ENCODE results near the gene DIP2C.

The DIP2C gene

GRCh38 chr10:589961-590680 is 99.3 kb downstream of the DIP2C start:
- Histone ChIP-seq H3K9ac (ENCODE audit: low read depth, low read length) (no peak overlapping the region), H4K20me1 (ENCODE audit: insufficient read depth, low read length) (no peaks in the 10 kb centered on the region), H2AFZ (ENCODE audit: low read depth, low read length) (no peak overlapping the region), H3K27me3 (ENCODE audit: insufficient read depth, low read length, poor library complexity) (peaks cover 13% of the 10 kb centered on the region), H3K4me3 (ENCODE audit: low read depth in 1 of 2, low read length in 2 of 2) (no peak overlapping the region), H3K4me2 (ENCODE audit: insufficient read depth, low read length) (no peak overlapping the region), H3K4me1 (ENCODE audit: insufficient read depth, low read length) (no peaks in the 10 kb centered on the region), H3K79me2 (ENCODE audit: insufficient read depth, low read length) (no peaks in the 10 kb centered on the region), H3K9me3 (ENCODE audit: insufficient read depth, low read length, severe bottlenecking) (no peaks in the 10 kb centered on the region), H3K27ac (ENCODE audit: low read length) (no peak overlapping the region), H3K36me3 (ENCODE audit: insufficient read depth, low read length) (no peaks in the 10 kb centered on the region)
- no peak for TF ChIP-seq CTCF (IDR thresholded peaks at IDR 0.05; ENCODE audit: borderline replicate concordance, extremely low read depth, low read length, poor library complexity, severe bottlenecking)
- no peak for TF ChIP-seq EZH2 (IDR thresholded peaks at IDR 0.05; ENCODE audit: borderline replicate concordance, low read depth, low read length, severe bottlenecking)
- ATAC-seq (ENCODE audit: insufficient read depth, low read depth) (no peak), DNase-seq (no peak)

GRCh38 chr10:588246-589165 is 101.0 kb downstream of the DIP2C start:
- H3K4me1 ChIP-seq (ENCODE audit: insufficient read depth, low read length) = no peaks in the 10 kb centered on the region
- TF ChIP-seq CTCF (IDR thresholded peaks at IDR 0.05; ENCODE audit: borderline replicate concordance, extremely low read depth, low read length, poor library complexity, severe bottlenecking) (no peak), EZH2 (IDR thresholded peaks at IDR 0.05; ENCODE audit: borderline replicate concordance, low read depth, low read length, severe bottlenecking) (no peak)
- no peak overlapping the region for H3K9ac ChIP-seq (ENCODE audit: low read depth, low read length)
- DNase-seq (no peak), ATAC-seq (ENCODE audit: insufficient read depth, low read depth) (no peak)
- no peak overlapping the region for H3K4me3 ChIP-seq (ENCODE audit: low read depth in 1 of 2, low read length in 2 of 2)
- no peak overlapping the region for H2AFZ ChIP-seq (ENCODE audit: low read depth, low read length)
- no peaks in the 10 kb centered on the region for H3K9me3 ChIP-seq (ENCODE audit: insufficient read depth, low read length, severe bottlenecking)
- no peak overlapping the region for H3K4me2 ChIP-seq (ENCODE audit: insufficient read depth, low read length)
- peaks cover 13% of the 10 kb centered on the region for H3K27me3 ChIP-seq (ENCODE audit: insufficient read depth, low read length, poor library complexity)
- no peaks in the 10 kb centered on the region for H3K79me2 ChIP-seq (ENCODE audit: insufficient read depth, low read length)
- H3K36me3 ChIP-seq (ENCODE audit: insufficient read depth, low read length) = no peaks in the 10 kb centered on the region
- no peaks in the 10 kb centered on the region for H4K20me1 ChIP-seq (ENCODE audit: insufficient read depth, low read length)
- H3K27ac ChIP-seq (ENCODE audit: low read length) = no peak overlapping the region

- no peak for TF ChIP-seq EZH2 (IDR thresholded peaks at IDR 0.05; ENCODE audit: borderline replicate concordance, low read depth, low read length, severe bottlenecking)
- TF ChIP-seq CTCF (IDR thresholded peaks at IDR 0.05; ENCODE audit: borderline replicate concordance, extremely low read depth, low read length, poor library complexity, severe bottlenecking) = no peak
- Histone ChIP-seq H3K4me2 (ENCODE audit: insufficient read depth, low read length) (no peak overlapping the region), H3K4me1 (ENCODE audit: insufficient read depth, low read length) (no peaks in the 10 kb centered on the region), H3K27ac (ENCODE audit: low read length) (no peak overlapping the region), H3K36me3 (ENCODE audit: insufficient read depth, low read length) (no peaks in the 10 kb centered on the region), H4K20me1 (ENCODE audit: insufficient read depth, low read length) (no peaks in the 10 kb centered on the region), H2AFZ (ENCODE audit: low read depth, low read length) (no peak overlapping the region), H3K9ac (ENCODE audit: low read depth, low read length) (no peak overlapping the region), H3K27me3 (ENCODE audit: insufficient read depth, low read length, poor library complexity) (peaks cover 6% of the 10 kb centered on the region), H3K9me3 (ENCODE audit: insufficient read depth, low read length, severe bottlenecking) (no peaks in the 10 kb centered on the region), H3K79me2 (ENCODE audit: insufficient read depth, low read length) (no peaks in the 10 kb centered on the region), H3K4me3 (ENCODE audit: low read depth in 1 of 2, low read length in 2 of 2) (no peak overlapping the region)
- ATAC-seq (ENCODE audit: insufficient read depth, low read depth) = no peak
- no peak for DNase-seq
These were observed 102.8 kb downstream of the DIP2C start for GRCh38 chr10:586716-587115.

Data from DND-41 (cell line).